Measurements from ENCODE around the gene UNC93B1. TPM values are rescaled to one million over a fixed set of nuclear protein-coding genes. Genes with fewer than 3 reads are reported as not detected.
A peak's percentile ranks its signal among the peaks of the same experiment; 100 is the strongest.

UNC93B1 gene
- total and polyA plus RNA-seq, 12 donors: 3.2 to 18.2 (median 6.8) TPM

DNA sequence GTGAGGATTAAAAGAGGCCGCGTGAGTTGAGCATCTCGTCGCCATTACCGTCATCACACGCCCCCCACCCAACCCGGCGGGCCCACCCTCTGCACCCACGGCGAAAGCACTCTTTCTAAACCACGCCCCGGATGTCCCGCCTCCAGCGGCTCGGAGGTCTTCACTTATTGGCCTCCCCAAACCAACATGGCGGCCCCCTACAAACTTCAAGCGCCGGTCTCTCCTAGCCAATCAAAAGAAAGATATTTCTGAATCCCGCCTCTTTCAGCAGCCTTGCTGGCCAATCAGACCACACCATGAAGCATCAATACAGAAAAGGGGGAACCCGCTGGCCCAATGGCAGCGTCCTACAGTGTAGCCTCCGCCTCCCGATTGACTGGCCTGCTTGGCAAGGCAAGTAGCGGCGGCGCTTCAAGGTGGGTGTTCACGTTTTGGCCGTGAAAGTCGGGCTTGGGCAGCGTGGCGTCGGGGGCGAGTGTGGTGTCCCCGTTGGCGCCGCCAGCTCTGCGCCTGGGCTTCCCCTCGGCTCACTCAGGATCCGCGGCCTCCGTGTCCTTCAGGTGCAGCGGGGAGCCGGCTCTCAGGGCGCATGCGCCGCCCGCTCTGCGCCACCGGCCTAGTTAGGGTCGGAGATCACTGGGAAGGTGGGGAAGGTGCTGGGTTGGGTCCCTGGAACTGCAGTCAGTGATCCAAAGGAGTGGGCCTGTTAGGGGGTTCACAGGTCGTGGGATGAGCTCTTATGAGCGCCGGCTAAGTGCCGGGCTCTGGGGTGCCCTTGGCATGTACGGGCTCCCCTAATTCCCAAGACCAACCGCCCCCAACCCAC, 26.6 kb upstream of the UNC93B1 start, which contains the start of gene NDUFS8:
Gene NDUFS8 (plus strand): TSS at position 364 of the 826 bp plus-strand sequence. CDS start 1,471 bp downstream, outside the sequence.
- H3K27me3 ChIP-seq: no peaks in the 10 kb centered on the region
- DNase-seq: peak; percentile 96 to 97
- 0 to 1% methylated on average over 56 of the region's 56 CpGs for WGBS, 2 donors
- TF ChIP-seq, protein P1, sequence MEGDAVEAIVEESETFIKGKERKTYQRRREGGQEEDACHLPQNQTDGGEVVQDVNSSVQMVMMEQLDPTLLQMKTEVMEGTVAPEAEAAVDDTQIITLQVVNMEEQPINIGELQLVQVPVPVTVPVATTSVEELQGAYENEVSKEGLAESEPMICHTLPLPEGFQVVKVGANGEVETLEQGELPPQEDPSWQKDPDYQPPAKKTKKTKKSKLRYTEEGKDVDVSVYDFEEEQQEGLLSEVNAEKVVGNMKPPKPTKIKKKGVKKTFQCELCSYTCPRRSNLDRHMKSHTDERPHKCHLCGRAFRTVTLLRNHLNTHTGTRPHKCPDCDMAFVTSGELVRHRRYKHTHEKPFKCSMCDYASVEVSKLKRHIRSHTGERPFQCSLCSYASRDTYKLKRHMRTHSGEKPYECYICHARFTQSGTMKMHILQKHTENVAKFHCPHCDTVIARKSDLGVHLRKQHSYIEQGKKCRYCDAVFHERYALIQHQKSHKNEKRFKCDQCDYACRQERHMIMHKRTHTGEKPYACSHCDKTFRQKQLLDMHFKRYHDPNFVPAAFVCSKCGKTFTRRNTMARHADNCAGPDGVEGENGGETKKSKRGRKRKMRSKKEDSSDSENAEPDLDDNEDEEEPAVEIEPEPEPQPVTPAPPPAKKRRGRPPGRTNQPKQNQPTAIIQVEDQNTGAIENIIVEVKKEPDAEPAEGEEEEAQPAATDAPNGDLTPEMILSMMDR (IDR thresholded peaks at IDR 0.05): no peak
- H3K4me3 ChIP-seq: peak within 1 kb of the TSS; percentile 54 to 96 (median 79)
- H3K36me3 ChIP-seq: peaks cover 0 to 45% (median 0%) of the 10 kb centered on the region in 9 donors
- H3K9me3 ChIP-seq: no peaks in the 10 kb centered on the region
- intact Hi-C loops (cut with DNase I): loop anchor here in 3 of 10 donors (5.0 to 10.0 kb wide), 4 partner anchors 92 to 184 kb away; partner anchors contain the start of genes CHKA (in 2 of the 3) and KMT5B (in 1 of the 3)
- H3K4me1 ChIP-seq: peaks cover 17 to 48% (median 34%) of the 10 kb centered on the region in 9 donors
- peak within 1 kb of the TSS; percentile 64 to 97 (median 92) for H3K27ac ChIP-seq
- ATAC-seq: peak; percentile 86 to 97 (median 94)

DNA sequence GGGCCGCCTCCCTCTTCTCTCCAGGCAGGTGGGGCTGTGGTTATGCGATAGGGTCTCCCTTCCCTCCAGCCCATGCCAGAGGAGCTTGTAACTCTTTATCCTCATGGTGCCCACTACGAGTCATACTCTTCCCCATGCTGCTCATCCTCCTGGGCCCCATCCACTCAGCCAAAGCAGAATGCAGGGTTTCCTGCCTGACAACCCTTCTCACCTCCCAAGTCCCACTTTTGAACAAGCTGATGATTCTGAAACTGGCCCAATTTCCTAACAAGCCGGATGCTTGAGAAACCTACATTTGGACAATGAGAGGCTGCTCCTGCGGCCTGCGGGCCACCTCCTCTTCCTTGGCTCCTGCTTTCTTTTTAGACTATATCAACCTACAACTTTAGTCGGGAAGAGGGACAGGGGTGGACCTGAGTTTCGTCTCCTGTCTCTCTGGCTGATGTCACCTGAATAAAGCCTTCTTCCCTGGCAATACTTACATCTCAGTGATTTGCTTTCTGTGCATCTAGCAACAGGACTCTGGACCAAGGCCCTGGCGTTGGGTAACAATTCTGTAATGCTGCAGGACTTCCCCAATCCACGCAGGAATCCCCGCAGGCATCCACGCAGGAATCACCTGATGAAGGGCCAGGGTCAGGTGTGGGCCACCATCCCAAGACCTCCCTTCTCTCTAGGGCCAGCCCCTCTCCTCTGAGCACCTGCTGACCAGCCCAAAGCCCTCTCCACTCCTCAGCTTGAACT, 25.1 kb upstream of the UNC93B1 start:
- intact Hi-C loops (cut with DNase I): no loop called here
- peaks cover 0 to 12% (median 0%) of the 10 kb centered on the region in 11 donors for H3K9me3 ChIP-seq
- H3K27me3 ChIP-seq: no peaks in the 10 kb centered on the region
- 86 to 91% methylated on average over 12 of the region's 12 CpGs for WGBS, 2 donors
- no peak overlapping the region for H3K27ac ChIP-seq
- no peak for DNase-seq
- H3K4me3 ChIP-seq: no peak overlapping the region
- peaks cover 0 to 44% (median 0%) of the 10 kb centered on the region in 9 donors for H3K36me3 ChIP-seq
- peaks cover 13 to 38% (median 30%) of the 10 kb centered on the region in 9 donors for H3K4me1 ChIP-seq
- TF ChIP-seq, protein P1 (IDR thresholded peaks at IDR 0.05): no peak
- ATAC-seq: no peak

DNA sequence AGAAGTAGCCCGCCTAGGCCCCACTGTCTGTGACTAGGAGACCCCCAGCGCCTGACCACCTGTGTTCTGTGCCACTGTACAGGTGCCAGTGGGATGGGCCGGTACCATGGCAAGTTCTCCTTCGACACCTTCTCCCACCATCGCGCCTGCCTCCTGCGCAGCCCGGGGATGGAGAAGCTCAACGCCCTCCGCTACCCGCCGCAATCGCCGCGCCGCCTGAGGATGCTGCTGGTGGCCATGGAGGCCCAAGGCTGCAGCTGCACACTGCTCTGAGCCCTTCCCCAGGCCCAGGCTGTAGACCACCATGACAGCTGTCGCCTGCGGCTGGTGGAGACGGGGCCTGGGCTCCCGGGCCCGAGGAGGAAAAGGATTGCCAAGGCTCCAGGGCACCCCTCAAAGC, 23.8 kb upstream of the UNC93B1 start:
- Histone ChIP-seq H3K4me1 (peaks cover 11 to 25% (median 22%) of the 10 kb centered on the region in 9 donors), H3K36me3 (peaks cover 0 to 37% (median 0%) of the 10 kb centered on the region in 9 donors), H3K27ac (no peak overlapping the region), H3K9me3 (peaks cover 0 to 13% (median 0%) of the 10 kb centered on the region in 11 donors), H3K27me3 (no peaks in the 10 kb centered on the region), H3K4me3 (no peak overlapping the region)
- WGBS, 2 donors: 92 to 95% methylated on average over 21 of the region's 21 CpGs
- intact Hi-C loops (cut with DNase I): no loop called here
- TF ChIP-seq, protein P1 (IDR thresholded peaks at IDR 0.05): no peak
- no peak for ATAC-seq
- DNase-seq: no peak

Measured in heart right ventricle (tissue), 16 donors.